HepG2 (cell line): ENCODE measurements around the gene NFILZ. TPM values are rescaled to one million over a fixed set of nuclear protein-coding genes. Genes with fewer than 3 reads are reported as not detected.
A peak's percentile ranks its signal among the peaks of the same experiment; 100 is the strongest.
"Not testable (repeated sequence)": the region's sequence is repeated elsewhere in the genome, so short reads cannot be mapped to it uniquely, and the experiment has no call there.

Experiments
- ATAC-seq: fragments of 200-7000 bp; cut with Tn5 transposase; 3 replicates; pipeline ENCODE4 v1.9.1; 2020; ENCODE audit warnings: mild to moderate bottlenecking, moderate library complexity
- BruUV-seq: library from RNA; stranded (reverse); fragments of 400-500 nt; replicated peaks from 2 replicates; lab custom pipeline; 2021; lab: Mats Ljungman, UMichigan
- CTCF ChIA-PET: fragments of 300-600 bp; formaldehyde crosslinking; extraction: SDS; loops from one replicate; lab custom pipeline; 2021; ENCODE audit warnings: low total read pairs, inconsistent platforms, low intra/inter-chr PET ratio; lab: Yijun Ruan, JAX
- POLR2A ChIA-PET: fragments of 350-600 bp; sonication (Branson Sonifier 250); formaldehyde crosslinking; loops from one replicate; lab custom pipeline; 2020; ENCODE audit warnings: antibody characterized with exemption, inconsistent platforms; lab: Yijun Ruan, JAX
- DNase-seq: peaks from one replicate; pipeline ENCODE4 v3.0.0-alpha.2; 2015; ENCODE audit warnings: low spot score
- FAIRE-seq: peaks from 3 replicates; lab custom pipeline; 2011; peaks lifted over from hg19 to GRCh38; lab: Jason Lieb, UNC
- H2AFZ ChIP-seq: one replicate; pipeline ENCODE4 v1.6.1; 2011; ENCODE audit warnings: low read length, inconsistent platforms
- H3K27ac ChIP-seq: fragments of 300-600 bp; 3 replicates; pipeline ENCODE4 v1.8.0; 2011; ENCODE audit warnings: mixed run types, mild to moderate bottlenecking, mixed read lengths, low read length, inconsistent platforms; ENCODE audit not compliant: insufficient read depth; ENCODE audit errors: extremely low read length
- H3K27me3 ChIP-seq, 2 experiments: fragments of 200-600 bp in 1 of 2; 2 replicates in 1 of 2; 3 replicates in 1 of 2; pipeline versions ENCODE4 v1.6.0 to v1.8.0; 2011; ENCODE audit warnings: low read length in 2 of 2, mild to moderate bottlenecking in 2 of 2, moderate library complexity in 2 of 2, inconsistent platforms in 1 of 2; ENCODE audit not compliant: insufficient read depth in 2 of 2, control insufficient read depth in 1 of 2
- H3K36me3 ChIP-seq, 2 experiments: fragments of 200-600 bp in 1 of 2; replicated peaks in 1 of 2; 2 replicates in 1 of 2; 3 replicates in 1 of 2; pipeline versions ENCODE4 v1.5.1 to v1.8.0; 2011; ENCODE audit warnings: low read length in 2 of 2, inconsistent platforms in 1 of 2; ENCODE audit not compliant: insufficient read depth in 2 of 2, control insufficient read depth in 1 of 2
- H3K4me1 ChIP-seq: 2 replicates; pipeline ENCODE4 v1.5.1; 2012; ENCODE audit warnings: low read length, inconsistent platforms; ENCODE audit not compliant: insufficient read depth
- H3K4me2 ChIP-seq: 2 replicates; pipeline ENCODE4 v1.6.0; 2011; ENCODE audit warnings: low read depth, low read length, inconsistent platforms
- H3K4me3 ChIP-seq, 3 experiments: fragments of 200-600 bp in 1 of 3; sonication (generic), shearing (Covaris generic) in 1 of 3; replicated peaks in 1 of 3; 2 replicates each; pipeline ENCODE4 v1.5.1; 2011 to 2016; ENCODE audit warnings: low read length in 3 of 3, inconsistent platforms in 2 of 3, low read depth in 2 of 3, mild to moderate bottlenecking in 2 of 3, control low read depth in 1 of 3, mixed read lengths in 1 of 3; ENCODE audit not compliant: insufficient read depth in 1 of 3
- H3K79me2 ChIP-seq: one replicate; pipeline ENCODE4 v1.6.1; 2011; ENCODE audit warnings: low read length, inconsistent platforms; ENCODE audit not compliant: insufficient read depth
- H3K9ac ChIP-seq: 2 replicates; pipeline ENCODE4 v1.6.0; 2011; ENCODE audit warnings: mild to moderate bottlenecking, low read depth, low read length, inconsistent platforms; ENCODE audit not compliant: insufficient read depth
- H3K9me3 ChIP-seq: 2 replicates; pipeline ENCODE4 v1.5.1; 2012; ENCODE audit warnings: mild to moderate bottlenecking, low read length
- H4K20me1 ChIP-seq: 2 replicates; pipeline ENCODE4 v1.6.0; 2011; ENCODE audit warnings: inconsistent platforms, mild to moderate bottlenecking, low read length, moderate library complexity; ENCODE audit not compliant: insufficient read depth
- RAD21 ChIP-seq: fragments of 450-650 bp; formaldehyde crosslinking; IDR thresholded peaks from 2 replicates; pipeline ENCODE4 v1.5.0; 2020; ENCODE audit warnings: mild to moderate bottlenecking
- SMC3 ChIP-seq: IDR thresholded peaks from 2 replicates; pipeline ENCODE4 v1.6.1; 2011; ENCODE audit warnings: low read length, improper control_type of control experiment
- STAG1 ChIP-seq: sonication (generic); formaldehyde crosslinking; IDR thresholded peaks from 2 replicates; pipeline ENCODE4 v1.4.0; 2020; ENCODE audit warnings: missing genetic modification reagents
- ZMYM2 ChIP-seq: sonication (generic); formaldehyde crosslinking; IDR thresholded peaks from 2 replicates; pipeline ENCODE4 v1.8.0; 2022; ENCODE audit warnings: mild to moderate bottlenecking, missing genetic modification reagents
- ZMYM3 ChIP-seq: sonication (generic); formaldehyde crosslinking; IDR thresholded peaks from 2 replicates; pipeline ENCODE4 v1.5.1; 2020; ENCODE audit warnings: mild to moderate bottlenecking, missing genetic modification reagents
- ZNF460 ChIP-seq: sonication (generic); formaldehyde crosslinking; IDR thresholded peaks from 2 replicates; pipeline ENCODE4 v1.5.1; 2020; ENCODE audit warnings: missing genetic modification reagents, mild to moderate bottlenecking, borderline replicate concordance
- WGBS: methylation state at CpG from one replicate; pipeline ENCODE4 v1.1.6; 2017; ENCODE audit warnings: low lambda C conversion rate; 5-methylcytosine and 5-hydroxymethylcytosine counted together
- in situ Hi-C: cut with HindIII; loops from 2 replicates; pipeline ENCODE4 v1.10.0; 2017; ENCODE audit warnings: low pct_unique_long_range_greater_than_20kb; ENCODE audit not compliant: extremely low pct_ligation_motif_present
- intact Hi-C: fragments of 100-400 bp; cut with micrococcal nuclease; formaldehyde crosslinking; loops from one replicate; pipeline ENCODE4 v1.10.0; 2022; ENCODE audit not compliant: unreplicated experiment
- polyA plus RNA-seq, 8 experiments: library from polyadenylated mRNA; depleted of rRNA in 3 of 8; stranded (reverse) in 7 of 8; unstranded in 1 of 8; fragments of >200 nt; fragmentation: Illumina TruSeq in 4 of 8; extraction: Trizol in 4 of 8; gene quantifications; 2 replicates each; pipeline versions ENCODE4 v1.2.1 to v1.2.3, GENCODE V29; 2011 to 2016; ENCODE audit warnings: low read depth in 4 of 8, missing spikeins in 1 of 8, mixed read lengths in 1 of 8; ENCODE audit not compliant: insufficient read depth in 1 of 8
- total RNA-seq, 5 experiments: library from RNA; depleted of rRNA; stranded (reverse); fragments of >200 nt; fragmentation: Illumina TruSeq; extraction: Trizol; gene quantifications; 2 replicates each; pipeline ENCODE4 v1.2.3, GENCODE V29; 2016; ENCODE audit warnings: low read depth in 1 of 5
- TF ChIP-seq, protein P1 (sequence below): sonication (generic); formaldehyde crosslinking; IDR thresholded peaks from 2 replicates; pipeline ENCODE4 v1.9.0; 2022; ENCODE audit warnings: missing genetic modification reagents, mild to moderate bottlenecking, borderline replicate concordance
- TF ChIP-seq, protein P2 (sequence below): sonication (generic); formaldehyde crosslinking; IDR thresholded peaks from 2 replicates; pipeline ENCODE4 v1.5.0; 2020; ENCODE audit warnings: mild to moderate bottlenecking, missing genetic modification reagents
- TF ChIP-seq, protein P3 (sequence below), 2 experiments: sonication (generic) in 1 of 2; formaldehyde crosslinking in 1 of 2; IDR thresholded peaks; 2 replicates each; pipeline versions ENCODE4 v1.4.0 to v1.6.1; 2018 to 2020; ENCODE audit warnings: missing genetic modification reagents in 2 of 2, borderline replicate concordance in 1 of 2, low read depth in 1 of 2, mild to moderate bottlenecking in 1 of 2, missing biosample characterization in 1 of 2
- TF ChIP-seq, protein P4 (sequence below): sonication (generic); formaldehyde crosslinking; IDR thresholded peaks from 2 replicates; pipeline ENCODE4 v1.5.0; 2020; ENCODE audit warnings: mild to moderate bottlenecking, missing genetic modification reagents, moderate library complexity
- TF ChIP-seq, protein P5 (sequence below): sonication (generic); formaldehyde crosslinking; IDR thresholded peaks from 2 replicates; pipeline ENCODE4 v1.4.0; 2020; ENCODE audit warnings: missing genetic modification reagents, mild to moderate bottlenecking, borderline replicate concordance

The NFILZ gene
- total and polyA plus RNA-seq, 2 of the 13 experiments (the other 11 are each of a cell fraction or from before 2014, with no cell fraction given) = not detected

DNA sequence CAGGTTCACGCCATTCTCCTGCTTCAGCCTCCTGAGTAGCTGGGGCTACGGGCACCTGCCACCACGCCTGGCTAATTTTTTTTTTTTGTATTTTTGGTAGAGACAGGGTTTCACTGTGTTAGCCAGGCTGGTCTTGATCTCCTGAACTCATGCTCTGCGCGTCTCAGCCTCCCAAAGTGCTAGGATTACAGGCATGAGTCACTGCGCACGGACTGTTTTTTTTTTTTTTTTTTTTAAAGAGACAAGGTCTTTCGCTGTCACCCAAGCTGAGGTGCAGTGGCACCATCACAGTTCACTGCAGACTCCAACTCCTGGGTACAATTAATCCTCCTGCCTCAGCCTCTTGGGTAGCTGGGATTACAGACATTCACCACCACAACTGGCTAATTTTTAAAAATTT, 11.7 kb upstream of the NFILZ start (continued):
- TF ChIP-seq, protein P1, sequence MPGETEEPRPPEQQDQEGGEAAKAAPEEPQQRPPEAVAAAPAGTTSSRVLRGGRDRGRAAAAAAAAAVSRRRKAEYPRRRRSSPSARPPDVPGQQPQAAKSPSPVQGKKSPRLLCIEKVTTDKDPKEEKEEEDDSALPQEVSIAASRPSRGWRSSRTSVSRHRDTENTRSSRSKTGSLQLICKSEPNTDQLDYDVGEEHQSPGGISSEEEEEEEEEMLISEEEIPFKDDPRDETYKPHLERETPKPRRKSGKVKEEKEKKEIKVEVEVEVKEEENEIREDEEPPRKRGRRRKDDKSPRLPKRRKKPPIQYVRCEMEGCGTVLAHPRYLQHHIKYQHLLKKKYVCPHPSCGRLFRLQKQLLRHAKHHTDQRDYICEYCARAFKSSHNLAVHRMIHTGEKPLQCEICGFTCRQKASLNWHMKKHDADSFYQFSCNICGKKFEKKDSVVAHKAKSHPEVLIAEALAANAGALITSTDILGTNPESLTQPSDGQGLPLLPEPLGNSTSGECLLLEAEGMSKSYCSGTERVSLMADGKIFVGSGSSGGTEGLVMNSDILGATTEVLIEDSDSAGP (CRISPR knock-in tag) = peak; percentile 87
- peak; percentile 48; the same call in 1 of the 2 replicates for TF ChIP-seq ZMYM2 (CRISPR knock-in tag)

DNA sequence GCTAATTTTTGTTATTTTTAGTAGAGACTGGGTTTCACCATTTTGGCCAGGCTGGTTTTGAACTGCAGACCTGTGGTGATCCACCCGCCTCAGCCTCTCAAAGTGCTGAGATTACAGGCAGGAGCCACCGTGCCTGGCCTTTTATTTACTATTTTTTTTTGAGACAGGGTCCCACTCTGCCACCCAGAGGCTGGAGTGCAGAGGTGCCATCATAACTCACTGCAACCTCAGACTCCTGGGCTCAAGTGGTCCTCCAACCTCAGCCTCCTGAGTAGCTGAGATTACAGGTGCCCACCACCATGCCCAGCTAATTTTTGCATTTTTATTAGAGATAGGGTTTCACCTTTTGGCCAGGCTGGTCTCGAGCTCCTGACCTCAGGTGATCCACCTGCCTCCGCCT, 7.5 kb upstream of the NFILZ start:
- H3K9me3 ChIP-seq, H2AFZ ChIP-seq, H4K20me1 ChIP-seq, intact Hi-C loops, H3K27ac ChIP-seq, H3K79me2 ChIP-seq, H3K9ac ChIP-seq, H3K4me1 ChIP-seq, H3K4me2 ChIP-seq, FAIRE-seq, H3K36me3 ChIP-seq, BruUV-seq, in situ Hi-C loops, H3K4me3 ChIP-seq, H3K27me3 ChIP-seq: not testable (repeated sequence)
- TF ChIP-seq, protein P2, sequence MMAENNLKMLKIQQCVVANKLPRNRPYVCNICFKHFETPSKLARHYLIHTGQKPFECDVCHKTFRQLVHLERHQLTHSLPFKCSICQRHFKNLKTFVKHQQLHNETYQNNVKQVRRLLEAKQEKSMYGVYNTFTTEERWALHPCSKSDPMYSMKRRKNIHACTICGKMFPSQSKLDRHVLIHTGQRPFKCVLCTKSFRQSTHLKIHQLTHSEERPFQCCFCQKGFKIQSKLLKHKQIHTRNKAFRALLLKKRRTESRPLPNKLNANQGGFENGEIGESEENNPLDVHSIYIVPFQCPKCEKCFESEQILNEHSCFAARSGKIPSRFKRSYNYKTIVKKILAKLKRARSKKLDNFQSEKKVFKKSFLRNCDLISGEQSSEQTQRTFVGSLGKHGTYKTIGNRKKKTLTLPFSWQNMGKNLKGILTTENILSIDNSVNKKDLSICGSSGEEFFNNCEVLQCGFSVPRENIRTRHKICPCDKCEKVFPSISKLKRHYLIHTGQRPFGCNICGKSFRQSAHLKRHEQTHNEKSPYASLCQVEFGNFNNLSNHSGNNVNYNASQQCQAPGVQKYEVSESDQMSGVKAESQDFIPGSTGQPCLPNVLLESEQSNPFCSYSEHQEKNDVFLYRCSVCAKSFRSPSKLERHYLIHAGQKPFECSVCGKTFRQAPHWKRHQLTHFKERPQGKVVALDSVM (CRISPR knock-in tag) = peak; percentile 96
- TF ChIP-seq ZNF460 = 0 out of 2 replicates have a peak, but pooled peaks have one; percentile 17
- TF ChIP-seq RAD21 (CRISPR knock-in tag) = peak; percentile 46; the same call in 1 of the 2 replicates
- TF ChIP-seq SMC3 = peak; percentile 46
- TF ChIP-seq, protein P3, sequence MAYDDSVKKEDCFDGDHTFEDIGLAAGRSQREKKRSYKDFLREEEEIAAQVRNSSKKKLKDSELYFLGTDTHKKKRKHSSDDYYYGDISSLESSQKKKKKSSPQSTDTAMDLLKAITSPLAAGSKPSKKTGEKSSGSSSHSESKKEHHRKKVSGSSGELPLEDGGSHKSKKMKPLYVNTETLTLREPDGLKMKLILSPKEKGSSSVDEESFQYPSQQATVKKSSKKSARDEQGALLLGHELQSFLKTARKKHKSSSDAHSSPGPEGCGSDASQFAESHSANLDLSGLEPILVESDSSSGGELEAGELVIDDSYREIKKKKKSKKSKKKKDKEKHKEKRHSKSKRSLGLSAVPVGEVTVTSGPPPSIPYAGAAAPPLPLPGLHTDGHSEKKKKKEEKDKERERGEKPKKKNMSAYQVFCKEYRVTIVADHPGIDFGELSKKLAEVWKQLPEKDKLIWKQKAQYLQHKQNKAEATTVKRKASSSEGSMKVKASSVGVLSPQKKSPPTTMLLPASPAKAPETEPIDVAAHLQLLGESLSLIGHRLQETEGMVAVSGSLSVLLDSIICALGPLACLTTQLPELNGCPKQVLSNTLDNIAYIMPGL (CRISPR knock-in tag; IDR thresholded peaks at IDR 0.05; ENCODE audit: borderline replicate concordance in 1 of 2, low read depth in 1 of 2) = 0 out of 4 replicates have a peak, but pooled peaks of 1 of the 2 experiments have one; percentile 26
- TF ChIP-seq, protein P4, sequence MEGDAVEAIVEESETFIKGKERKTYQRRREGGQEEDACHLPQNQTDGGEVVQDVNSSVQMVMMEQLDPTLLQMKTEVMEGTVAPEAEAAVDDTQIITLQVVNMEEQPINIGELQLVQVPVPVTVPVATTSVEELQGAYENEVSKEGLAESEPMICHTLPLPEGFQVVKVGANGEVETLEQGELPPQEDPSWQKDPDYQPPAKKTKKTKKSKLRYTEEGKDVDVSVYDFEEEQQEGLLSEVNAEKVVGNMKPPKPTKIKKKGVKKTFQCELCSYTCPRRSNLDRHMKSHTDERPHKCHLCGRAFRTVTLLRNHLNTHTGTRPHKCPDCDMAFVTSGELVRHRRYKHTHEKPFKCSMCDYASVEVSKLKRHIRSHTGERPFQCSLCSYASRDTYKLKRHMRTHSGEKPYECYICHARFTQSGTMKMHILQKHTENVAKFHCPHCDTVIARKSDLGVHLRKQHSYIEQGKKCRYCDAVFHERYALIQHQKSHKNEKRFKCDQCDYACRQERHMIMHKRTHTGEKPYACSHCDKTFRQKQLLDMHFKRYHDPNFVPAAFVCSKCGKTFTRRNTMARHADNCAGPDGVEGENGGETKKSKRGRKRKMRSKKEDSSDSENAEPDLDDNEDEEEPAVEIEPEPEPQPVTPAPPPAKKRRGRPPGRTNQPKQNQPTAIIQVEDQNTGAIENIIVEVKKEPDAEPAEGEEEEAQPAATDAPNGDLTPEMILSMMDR = peak; percentile 64
- 0 out of 2 replicates have a peak, but pooled peaks have one; percentile 42 for TF ChIP-seq ZMYM3 (CRISPR knock-in tag)
- TF ChIP-seq ZMYM2 (CRISPR knock-in tag) = 0 out of 2 replicates have a peak, but pooled peaks have one; percentile 41
- TF ChIP-seq STAG1 (CRISPR knock-in tag) = peak; percentile 57
- TF ChIP-seq, protein P5, sequence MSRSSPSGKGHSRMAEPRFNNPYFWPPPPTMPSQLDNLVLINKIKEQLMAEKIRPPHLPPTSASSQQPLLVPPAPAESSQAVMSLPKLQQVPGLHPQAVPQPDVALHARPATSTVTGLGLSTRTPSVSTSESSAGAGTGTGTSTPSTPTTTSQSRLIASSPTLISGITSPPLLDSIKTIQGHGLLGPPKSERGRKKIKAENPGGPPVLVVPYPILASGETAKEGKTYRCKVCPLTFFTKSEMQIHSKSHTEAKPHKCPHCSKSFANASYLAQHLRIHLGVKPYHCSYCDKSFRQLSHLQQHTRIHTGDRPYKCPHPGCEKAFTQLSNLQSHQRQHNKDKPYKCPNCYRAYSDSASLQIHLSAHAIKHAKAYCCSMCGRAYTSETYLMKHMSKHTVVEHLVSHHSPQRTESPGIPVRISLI (CRISPR knock-in tag) = peak; percentile 76
- ATAC-seq = peak; percentile 69
- DNase-seq = peak; percentile 50
- ChIA-PET POLR2A (interaction anchor here (1.0 kb wide), 1 partner anchor 17 kb away, joined by 3 read pairs; no protein-coding TSS in a partner anchor), CTCF (interaction anchor here (1.3 kb wide), 1 partner anchor 42 kb away, joined by 8 read pairs; no protein-coding TSS in a partner anchor)
- WGBS = 37% methylated on average over 4 of the region's 4 CpGs
